Testis (tissue), 2 donors: ENCODE results near the gene IER5L.

ENCODE experiments used
- CTCF ChIP-seq, 3 experiments: fragments of 450-650 bp in 2 of 3; fragments of 200-600 bp in 1 of 3; sonication (generic) in 1 of 3; IDR thresholded peaks; one replicate each; pipeline ENCODE4 v1.5.1; 2016 to 2019; ENCODE audit warnings: antibody characterized with exemption in 3 of 3, mild to moderate bottlenecking in 2 of 3, moderate library complexity in 1 of 3
- POLR2A ChIP-seq: fragments of 450-650 bp; IDR thresholded peaks from one replicate; pipeline ENCODE4 v1.6.1; 2017; ENCODE audit warnings: antibody characterized with exemption, mild to moderate bottlenecking, moderate library complexity

DNA sequence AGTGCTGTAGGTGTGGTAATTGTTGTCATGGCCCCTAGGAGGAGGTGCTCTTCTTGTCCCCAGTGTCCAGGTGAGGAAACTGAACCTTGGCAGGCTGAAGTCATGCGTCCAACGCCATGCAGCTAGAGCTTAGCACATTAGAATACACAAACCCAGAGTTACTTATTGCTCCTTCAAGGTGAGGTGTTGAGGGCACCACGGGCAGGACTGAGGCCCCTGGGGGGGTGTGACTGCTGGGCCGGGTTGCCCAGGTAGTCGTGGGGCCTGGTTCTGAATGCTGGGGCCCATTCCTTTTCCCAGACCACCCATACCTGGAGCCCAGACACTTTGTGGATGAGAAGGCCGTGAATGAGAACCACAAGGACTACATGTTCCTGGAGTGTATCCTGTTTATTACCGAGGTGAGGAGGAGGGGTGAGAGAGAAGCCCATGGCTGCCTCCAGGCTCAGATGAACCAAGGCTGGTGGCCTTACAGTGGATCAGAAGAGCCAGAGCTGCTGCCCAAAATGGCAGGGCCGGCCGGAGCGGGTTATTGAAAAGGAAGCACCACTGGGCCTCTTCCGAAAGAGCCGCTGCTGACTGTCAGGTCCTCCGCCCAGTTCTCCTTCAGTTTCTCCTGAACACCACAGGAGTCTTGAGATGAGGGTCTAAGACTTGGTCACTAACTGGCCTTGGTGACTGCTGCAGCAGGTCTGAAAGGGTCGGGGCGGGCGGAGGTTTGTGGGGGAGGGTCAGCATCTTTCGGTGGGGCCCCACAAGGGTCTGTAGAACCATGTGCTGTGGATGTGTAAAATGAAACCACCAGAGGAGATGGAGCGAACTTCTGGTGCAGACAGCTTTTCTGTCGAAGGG, 40.5 kb downstream of the IER5L start:
- TF ChIP-seq POLR2A (no peak), CTCF (IDR thresholded peaks at IDR 0.05) (no peak)
